HG02970 (cell line): ENCODE results near the gene DIDO1.

Experiments used
- ATAC-seq: cut with Tn5 transposase; IDR thresholded peaks from one replicate; pipeline ENCODE4 v1.9.1; 2021; ENCODE audit warnings: mild to moderate bottlenecking, moderate library complexity, moderate number of reproducible peaks; ENCODE audit not compliant: unreplicated experiment, low FRiP score

The DIDO1 gene

GRCh38 chr20:62898093-62898964 is 28.0 kb downstream of the DIDO1 start:
- no peak for ATAC-seq

GRCh38 chr20:62897666-62898065 is 28.6 kb downstream of the DIDO1 start:
- no peak for ATAC-seq

GRCh38 chr20:62896526-62896925 is 29.8 kb downstream of the DIDO1 start:
- no peak for ATAC-seq

- ATAC-seq = no peak
Measured at GRCh38 chr20:62895539-62895938, 30.8 kb downstream of the DIDO1 start.

GRCh38 chr20:62894261-62894660 is 32.0 kb downstream of the DIDO1 start:
- ATAC-seq = no peak

- ATAC-seq = no peak
Measured at GRCh38 chr20:62893700-62894099, 32.6 kb downstream of the DIDO1 start.

DNA sequence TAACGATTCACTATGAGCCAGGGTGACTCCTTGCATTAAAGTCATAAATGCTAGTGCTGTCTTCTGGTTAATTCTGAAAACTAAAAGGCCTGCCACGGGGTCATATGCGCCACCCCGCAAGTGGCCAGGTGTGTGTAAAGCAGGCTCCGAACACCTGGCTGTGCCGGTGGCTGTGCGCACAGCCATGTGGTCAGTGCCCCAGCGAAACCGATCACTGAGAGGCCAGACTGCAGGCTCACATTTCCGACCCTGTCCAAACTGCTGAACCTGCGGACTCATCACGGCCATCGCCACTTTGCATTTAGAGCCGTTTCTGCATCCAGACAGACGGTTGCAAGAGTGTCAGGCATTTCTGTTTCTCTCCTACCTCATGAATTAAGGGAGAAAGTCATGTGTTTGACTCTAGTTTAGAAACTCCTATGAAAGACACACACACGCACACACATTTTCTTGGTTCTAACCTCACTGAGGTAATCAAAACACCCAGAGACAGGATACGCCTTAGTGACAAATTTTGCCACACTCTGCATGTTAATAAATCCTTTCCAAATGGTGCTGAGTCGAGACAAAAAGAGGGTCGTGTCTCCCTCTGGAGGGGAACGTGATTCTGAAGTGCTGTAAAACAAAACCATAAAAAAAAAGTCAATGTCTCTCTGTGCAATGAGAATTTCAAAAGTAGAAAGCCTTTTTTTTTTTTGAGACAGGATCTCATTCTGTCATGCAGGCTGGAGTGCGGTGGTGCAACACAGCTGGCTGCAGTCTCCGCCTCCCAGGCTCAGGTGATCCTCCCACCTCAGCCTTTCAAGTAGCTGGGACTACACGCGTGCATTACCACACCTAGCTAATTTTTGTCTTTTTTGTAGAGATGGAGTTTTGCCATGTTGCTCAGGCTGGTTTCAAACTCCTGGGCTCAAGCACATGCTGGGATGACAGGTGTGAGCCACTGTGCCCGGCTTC is 33.7 kb downstream of the DIDO1 start:
- ATAC-seq = no peak

GRCh38 chr20:62891111-62891510 is 35.2 kb downstream of the DIDO1 start:
- ATAC-seq = no peak

DNA sequence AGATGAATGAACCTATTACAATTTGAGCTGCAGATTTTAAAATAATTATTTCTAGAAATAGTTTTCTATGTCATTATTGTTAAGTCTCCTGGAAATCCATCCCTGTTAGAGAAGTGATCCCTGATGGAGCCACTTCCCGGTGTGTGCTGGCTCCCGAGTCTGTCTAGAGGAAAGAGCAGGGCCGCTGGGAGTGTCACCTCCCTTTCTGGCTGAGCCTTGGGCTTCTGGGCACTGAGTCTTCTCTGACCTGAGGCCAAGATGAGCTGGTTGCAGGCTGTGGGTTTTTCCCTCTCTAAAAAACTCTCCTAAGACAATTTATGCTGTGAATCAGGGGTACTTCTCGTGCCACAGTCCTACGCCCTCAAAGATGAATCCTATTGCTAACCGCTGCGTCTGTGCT is 35.9 kb downstream of the DIDO1 start:
- ATAC-seq = no peak

DNA sequence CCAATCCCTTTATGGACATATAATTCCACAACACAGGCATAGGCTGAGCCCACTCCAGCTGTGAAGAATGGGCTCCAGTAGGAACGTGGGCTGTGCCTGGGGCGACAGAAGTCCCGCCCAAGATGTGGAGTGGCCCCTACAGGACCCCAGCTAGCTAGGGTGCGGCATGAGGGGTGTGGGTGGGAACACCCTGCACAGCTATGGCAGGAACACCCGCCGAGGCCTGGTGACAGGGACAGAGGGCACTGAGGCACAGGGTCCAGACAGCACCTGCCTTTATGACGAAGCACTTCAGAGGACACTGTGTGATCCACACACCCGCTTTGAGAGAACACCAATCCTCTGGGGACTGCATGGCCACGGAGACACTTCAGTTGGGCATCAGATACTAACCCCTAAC is 36.4 kb downstream of the DIDO1 start:
- no peak for ATAC-seq

GRCh38 chr20:62889411-62889810 is 36.9 kb downstream of the DIDO1 start:
- ATAC-seq = no peak

GRCh38 chr20:62888910-62889309 is 37.4 kb downstream of the DIDO1 start:
- no peak for ATAC-seq

- no peak for ATAC-seq
Measured at GRCh38 chr20:62888406-62888805, 37.9 kb downstream of the DIDO1 start.

DNA sequence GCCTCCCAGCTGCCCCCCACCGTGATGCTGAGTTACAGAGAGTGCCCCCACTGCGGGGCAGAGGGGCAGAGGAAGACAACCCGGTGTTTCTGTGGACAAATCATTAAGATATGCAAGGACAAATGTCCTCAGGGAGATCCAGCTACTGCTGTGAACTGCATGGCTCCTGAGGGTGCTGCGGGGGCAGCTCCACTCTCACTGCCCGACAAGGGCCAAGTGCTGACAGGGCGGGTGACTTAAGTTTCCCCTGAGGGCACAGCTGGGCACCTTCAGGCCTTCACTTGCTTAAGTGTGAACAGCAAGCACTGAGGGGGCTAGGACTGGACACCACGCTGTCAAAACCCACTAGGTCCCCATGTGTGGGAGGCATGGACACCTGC is 38.5 kb downstream of the DIDO1 start:
- no peak for ATAC-seq

GRCh38 chr20:62887152-62887859 is 39.0 kb downstream of the DIDO1 start:
- no peak for ATAC-seq

GRCh38 chr20:62886709-62887058 is 39.6 kb downstream of the DIDO1 start:
- no peak for ATAC-seq

- ATAC-seq = no peak
Measured at GRCh38 chr20:62885896-62886708, 40.2 kb downstream of the DIDO1 start.

- no peak for ATAC-seq
Measured at GRCh38 chr20:62885046-62885895, 41.0 kb downstream of the DIDO1 start.

DNA sequence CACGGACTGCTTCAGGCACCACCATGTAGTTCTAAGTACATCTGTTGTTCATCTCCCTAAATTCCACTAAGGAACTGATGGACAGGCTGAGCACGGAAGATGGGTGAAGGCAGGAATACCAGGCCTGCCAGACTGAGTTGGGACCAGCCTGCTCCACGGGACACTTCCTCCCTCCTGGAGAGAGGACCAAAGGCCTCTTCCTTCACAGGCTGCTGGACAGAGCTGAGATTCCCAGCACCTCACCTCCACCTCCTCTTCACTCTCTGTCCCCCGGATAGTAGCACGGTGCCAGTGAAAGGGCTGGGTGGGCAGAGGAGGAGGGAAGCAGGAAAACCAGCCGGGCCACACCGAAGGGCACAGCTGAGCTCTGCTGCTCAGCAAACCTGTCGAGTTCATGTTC is 41.7 kb downstream of the DIDO1 start:
- ATAC-seq = no peak
